PC-3 (cell line): ENCODE measurements around the gene TLE3. TPM values are rescaled to one million over a fixed set of nuclear protein-coding genes. Genes with fewer than 3 reads are reported as not detected.

Source experiments
- ATAC-seq: fragments of 200-7000 bp; cut with Tn5 transposase; 2 replicates; pipeline ENCODE4 v1.9.1; 2020; ENCODE audit warnings: mild to moderate bottlenecking, moderate library complexity
- BruUV-seq: library from RNA; stranded (reverse); fragments of 400-500 nt; replicated peaks from 2 replicates; lab custom pipeline; 2021; lab: Mats Ljungman, UMichigan
- CTCF ChIA-PET: fragments of 300-600 bp; sonication (Branson Sonifier 250); formaldehyde crosslinking; loops from one replicate; lab custom pipeline; 2022; ENCODE audit warnings: antibody characterized with exemption; lab: Charles Lee
- POLR2A ChIA-PET: fragments of 300-600 bp; sonication (Branson Sonifier 250); formaldehyde crosslinking; loops from one replicate; lab custom pipeline; 2022; ENCODE audit warnings: antibody characterized with exemption; ENCODE audit not compliant: unreplicated experiment; lab: Charles Lee
- DNase-seq: peaks from one replicate; pipeline ENCODE4 v3.0.0-alpha.2; 2015
- H2AFZ ChIP-seq: fragments of 300-600 bp; sonication (generic); 2 replicates; pipeline ENCODE4 v1.6.0; 2016; ENCODE audit warnings: antibody characterized with exemption, low read length
- H3F3A ChIP-seq: fragments of 300-600 bp; sonication (generic); one replicate; pipeline ENCODE4 v1.6.0; 2017; ENCODE audit warnings: antibody characterized with exemption, low read length, control low read depth, mild to moderate bottlenecking; ENCODE audit not compliant: unreplicated experiment
- H3K27ac ChIP-seq: fragments of 300-600 bp; sonication (generic); 2 replicates; pipeline ENCODE4 v1.5.1; 2016; ENCODE audit warnings: mild to moderate bottlenecking, low read length
- H3K27me3 ChIP-seq: fragments of 300-600 bp; sonication (generic); 2 replicates; pipeline ENCODE4 v1.6.1; 2016; ENCODE audit warnings: low read length, mixed read lengths
- H3K36me3 ChIP-seq: fragments of 300-600 bp; sonication (generic); 2 replicates; pipeline ENCODE4 v1.6.1; 2016; ENCODE audit warnings: low read depth, mixed run types, low read length, mixed read lengths
- H3K4me1 ChIP-seq: fragments of 300-600 bp; sonication (generic); 2 replicates; pipeline ENCODE4 v1.5.1; 2016; ENCODE audit warnings: low read length; ENCODE audit not compliant: insufficient read depth
- H3K4me2 ChIP-seq: fragments of 300-600 bp; sonication (generic); 2 replicates; pipeline ENCODE4 v1.6.0; 2016; ENCODE audit warnings: low read length
- H3K4me3 ChIP-seq: fragments of 300-600 bp; sonication (generic); 2 replicates; pipeline ENCODE4 v1.5.1; 2016; ENCODE audit warnings: mild to moderate bottlenecking, low read length, mixed read lengths
- H3K79me2 ChIP-seq: fragments of 300-600 bp; sonication (generic); 2 replicates; pipeline ENCODE4 v1.6.1; 2017; ENCODE audit warnings: low read length, mixed read lengths
- H3K9ac ChIP-seq: fragments of 300-600 bp; sonication (generic); 2 replicates; pipeline ENCODE4 v1.6.0; 2016; ENCODE audit warnings: mild to moderate bottlenecking, low read length
- H3K9me2 ChIP-seq: fragments of 300-600 bp; sonication (generic); replicated peaks from 2 replicates; pipeline ENCODE4 v1.6.1; 2016; ENCODE audit warnings: mixed run types, low read length, mixed read lengths
- H3K9me3 ChIP-seq: fragments of 300-600 bp; sonication (generic); 2 replicates; pipeline ENCODE4 v1.6.1; 2016; ENCODE audit warnings: low read length, mixed read lengths
- H4K20me1 ChIP-seq: fragments of 300-600 bp; sonication (generic); 2 replicates; pipeline ENCODE4 v1.6.1; 2016; ENCODE audit warnings: low read length, mixed read lengths
- CTCF ChIP-seq: fragments of 300-600 bp; sonication (generic); conservative IDR thresholded peaks from 2 replicates; pipeline ENCODE4 v1.5.1; 2017; ENCODE audit warnings: antibody characterized with exemption, low read depth, mild to moderate bottlenecking, low read length
- EZH2 ChIP-seq: fragments of 300-600 bp; sonication (generic); IDR thresholded peaks from one replicate; pipeline ENCODE4 v1.6.1; 2017; ENCODE audit warnings: antibody characterized with exemption, mild to moderate bottlenecking, low read length; ENCODE audit not compliant: unreplicated experiment
- EZH2phosphoT487 ChIP-seq: fragments of 300-600 bp; sonication (generic); IDR thresholded peaks from 2 replicates; pipeline ENCODE4 v1.6.1; 2018; ENCODE audit warnings: mild to moderate bottlenecking, antibody characterized with exemption, low read length, borderline replicate concordance
- intact Hi-C: fragments of 100-400 bp; cut with micrococcal nuclease; formaldehyde crosslinking; loops from 2 replicates; pipeline ENCODE4 v1.9.0; 2023
- total RNA-seq: library from RNA; depleted of rRNA; stranded (reverse); fragments of >200 nt; gene quantifications from 2 replicates; pipeline ENCODE4 v1.2.3, GENCODE V29; 2014

The TLE3 gene
- total RNA-seq, 1 experiment from 2014 or later, result 72.5 TPM

- Histone ChIP-seq H3K36me3 (peaks cover 75% of the 10 kb centered on the region), H3K27ac (no peak overlapping the region), H3K9me3 (no peaks in the 10 kb centered on the region), H3K4me1 (no peaks in the 10 kb centered on the region), H3K4me2 (no peak overlapping the region), H3K4me3 (no peak overlapping the region), H2AFZ (no peak overlapping the region), H3K9ac (no peak overlapping the region), H4K20me1 (peaks cover 31% of the 10 kb centered on the region), H3K9me2 (no peaks in the 10 kb centered on the region), H3K27me3 (no peaks in the 10 kb centered on the region), H3F3A (no peaks in the 10 kb centered on the region), H3K79me2 (no peaks in the 10 kb centered on the region)
- DNase-seq (no peak), ATAC-seq (no peak)
- intact Hi-C loops, result no loop called here
- ChIA-PET POLR2A (no interaction called here), CTCF (no interaction called here)
- TF ChIP-seq EZH2phosphoT487, result no peak
- TF ChIP-seq CTCF, result no peak
- TF ChIP-seq EZH2, result no peak
- no TSS peak for BruUV-seq
These were observed 25.9 kb downstream of the TLE3 start for GRCh38 chr15:70071799-70072198.

DNA sequence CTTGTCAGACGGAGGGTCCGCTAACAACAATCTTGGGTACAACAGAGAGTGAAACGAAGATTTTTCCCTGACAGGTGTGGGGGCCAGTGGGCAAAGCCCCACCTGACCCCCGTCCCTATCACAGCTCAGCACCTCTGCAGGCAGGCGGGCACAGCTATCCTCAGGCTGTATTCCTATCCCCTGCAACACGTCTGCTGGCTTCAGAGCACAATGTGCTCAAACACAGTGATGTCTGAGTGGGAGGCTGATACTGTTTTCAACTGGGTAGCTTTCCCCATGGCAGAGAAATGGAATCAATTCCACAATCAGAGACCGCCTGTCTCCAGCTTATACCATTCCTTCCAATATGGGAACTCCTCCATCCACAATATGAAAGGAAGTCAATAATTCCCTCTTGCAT lies 28.0 kb downstream of the TLE3 start:
- ATAC-seq (no peak), DNase-seq (no peak)
- no peak overlapping the region for H3K27ac ChIP-seq
- no peak overlapping the region for H3K4me3 ChIP-seq
- no peaks in the 10 kb centered on the region for H3K9me3 ChIP-seq
- peaks cover 28% of the 10 kb centered on the region for H4K20me1 ChIP-seq
- H3K4me1 ChIP-seq, result no peaks in the 10 kb centered on the region
- H3F3A ChIP-seq, result no peaks in the 10 kb centered on the region
- ChIA-PET POLR2A (no interaction called here), CTCF (no interaction called here)
- H3K27me3 ChIP-seq, result no peaks in the 10 kb centered on the region
- no peaks in the 10 kb centered on the region for H3K9me2 ChIP-seq
- H3K36me3 ChIP-seq, result peaks cover 73% of the 10 kb centered on the region
- BruUV-seq, result no TSS peak
- H2AFZ ChIP-seq, result no peak overlapping the region
- H3K9ac ChIP-seq, result no peak overlapping the region
- intact Hi-C loops, result no loop called here
- no peak overlapping the region for H3K4me2 ChIP-seq
- TF ChIP-seq EZH2phosphoT487 (no peak), CTCF (no peak), EZH2 (no peak)
- H3K79me2 ChIP-seq, result no peaks in the 10 kb centered on the region

GRCh38 chr15:70068783-70069565 lies 28.7 kb downstream of the TLE3 start:
- ATAC-seq (no peak), DNase-seq (no peak)
- no peaks in the 10 kb centered on the region for H3K9me3 ChIP-seq
- H3K9ac ChIP-seq, result no peak overlapping the region
- H3K4me1 ChIP-seq, result no peaks in the 10 kb centered on the region
- H2AFZ ChIP-seq, result no peak overlapping the region
- H3K36me3 ChIP-seq, result peaks cover 73% of the 10 kb centered on the region
- no peaks in the 10 kb centered on the region for H3K79me2 ChIP-seq
- H3K9me2 ChIP-seq, result no peaks in the 10 kb centered on the region
- peaks cover 28% of the 10 kb centered on the region for H4K20me1 ChIP-seq
- ChIA-PET POLR2A (no interaction called here), CTCF (no interaction called here)
- no peaks in the 10 kb centered on the region for H3F3A ChIP-seq
- H3K4me2 ChIP-seq, result no peak overlapping the region
- no peak for TF ChIP-seq EZH2phosphoT487
- no peak overlapping the region for H3K4me3 ChIP-seq
- intact Hi-C loops, result no loop called here
- no peak overlapping the region for H3K27ac ChIP-seq
- no peaks in the 10 kb centered on the region for H3K27me3 ChIP-seq
- no TSS peak for BruUV-seq
